Pancreas (tissue), 10 donors: Measurements from ENCODE around the gene MT1B. TPM values are rescaled to one million over a fixed set of nuclear protein-coding genes. Genes with fewer than 3 reads are reported as not detected.

Experiments
- ATAC-seq, 4 donors: fragments of 200-7000 bp; cut with Tn5 transposase; one replicate each; pipeline versions ENCODE4 v1.8.0 to v1.9.1; 2020; ENCODE audit warnings: mild to moderate bottlenecking in 4 of 4, moderate library complexity in 4 of 4
- DNase-seq, 6 donors: peaks; one replicate each; pipeline ENCODE4 v3.0.0-alpha.2; 2020
- FAIRE-seq: peaks from 2 replicates; lab custom pipeline; 2012; peaks lifted over from hg19 to GRCh38; lab: Jason Lieb, UNC
- H3K27ac ChIP-seq, 4 donors: fragments of 200-600 bp; sonication (generic); 1 replicate in 3 of 4; 2 replicates in 1 of 4; pipeline versions ENCODE4 v1.5.0 to v1.8.0; 2020
- H3K27me3 ChIP-seq, 4 donors: fragments of 200-600 bp; one replicate each; pipeline ENCODE4 v1.8.0; 2021
- H3K36me3 ChIP-seq, 3 donors: fragments of 200-600 bp; sonication (generic) in 1 of 3; one replicate each; pipeline versions ENCODE4 v1.5.0 to v1.8.0; 2020 to 2021
- H3K4me1 ChIP-seq, 3 donors: fragments of 200-600 bp; one replicate each; pipeline ENCODE4 v1.8.0; 2021
- H3K4me3 ChIP-seq, 4 donors: fragments of 200-600 bp; sonication (generic) in 2 of 4; one replicate each; pipeline versions ENCODE4 v1.5.0 to v1.8.0; 2020 to 2021
- H3K9me3 ChIP-seq, 4 donors: fragments of 200-600 bp; one replicate each; pipeline ENCODE4 v1.8.0; 2021
- CTCF ChIP-seq, 4 donors: fragments of 200-600 bp; sonication (generic) in 3 of 4; IDR thresholded peaks; one replicate each; pipeline versions ENCODE4 v1.5.0 to v1.8.0; 2021; ENCODE audit warnings: antibody characterized with exemption in 4 of 4
- WGBS, 2 donors: extraction: QIAGEN DNeasy Blood & Tissue Kit; methylation state at CpG; one replicate each; pipeline ENCODE4 v1.1.7; 2013; 5-methylcytosine and 5-hydroxymethylcytosine counted together
- intact Hi-C, 3 donors: fragments of 100-400 bp; cut with DNase I; formaldehyde crosslinking; loops; one replicate each; pipeline versions ENCODE4 v1.11.1 to v1.14.2; 2022
- polyA plus RNA-seq, 2 donors: library from polyadenylated mRNA; stranded (reverse); fragments of 200-250 nt; gene quantifications; one replicate each; pipeline ENCODE4 v1.2.3, GENCODE V29; 2013
- total RNA-seq, 6 donors: library from RNA; stranded (reverse); fragmentation: NEBNext Ultra II Directional in 4 of 6; extraction: Animal tissue kit (Norgen Biotek cat#: 25700) in 4 of 6; gene quantifications; one replicate each; pipeline versions ENCODE4 v1.2.1 to v1.2.4, GENCODE V29; 2021 to 2023
- donor health status: healthy with polysubstance abuse.
- donor health status: DM: no; HTN: no; CAD: no; lungs with moderate emphysema.
- donor health status: DM: no; HTN: no; CAD: no.
- donor health status: control.
- donor health status: control.
- donor health status: Bipolar disorder and iron deficiency.
- donor health status: DM: yes; HTN: yes; CAD: no.
- donor health status: DM: no; HTN: no; CAD: no.
- donor health status: DM: no; HTN: no; CAD: no.
- donor health status: DM: yes; HTN: yes; CAD: no.

MT1B gene
- total and polyA plus RNA-seq, 8 donors, result not detected

GRCh38 chr16:56688762-56689161, 37.1 kb downstream of the MT1B start:
- intact Hi-C loops, result no loop called here
- H3K27ac ChIP-seq, result peak overlapping the region in 1 of 4 donors; percentile 20
- H3K4me1 ChIP-seq, result peaks cover 0 to 14% (median 3%) of the 10 kb centered on the region in 3 donors
- ATAC-seq (no peak), DNase-seq (no peak), FAIRE-seq (no peak)
- H3K4me3 ChIP-seq, result no peak overlapping the region
- TF ChIP-seq CTCF (IDR thresholded peaks at IDR 0.05), result no peak
- H3K27me3 ChIP-seq, result no peaks in the 10 kb centered on the region
- H3K9me3 ChIP-seq, result no peaks in the 10 kb centered on the region
- WGBS, 2 donors, result 33 to 42% methylated on average over 1 of the region's 1 CpG
- H3K36me3 ChIP-seq, result no peaks in the 10 kb centered on the region

DNA sequence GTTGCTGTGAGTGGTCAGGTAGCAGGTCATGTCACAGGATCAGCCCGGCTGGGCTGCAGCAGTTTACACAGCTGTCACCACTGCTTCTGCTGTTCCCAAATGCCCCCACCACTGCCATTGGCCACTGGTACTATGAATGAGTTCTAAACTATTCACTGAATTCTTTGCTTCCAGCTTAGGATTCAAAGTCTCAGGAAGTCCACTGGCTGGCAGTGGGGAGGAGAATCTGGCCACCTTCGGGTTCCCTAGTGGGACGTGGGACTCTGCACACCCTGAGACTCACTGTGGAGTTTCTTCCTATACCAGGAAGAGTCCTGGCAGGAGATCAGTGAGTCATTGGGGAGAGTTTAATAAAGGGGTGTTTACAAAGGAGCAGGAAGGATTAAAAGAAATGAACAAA, 37.5 kb downstream of the MT1B start:
- no peak for FAIRE-seq
- Histone ChIP-seq H3K36me3 (no peaks in the 10 kb centered on the region), H3K9me3 (no peaks in the 10 kb centered on the region), H3K27ac (peak overlapping the region in 1 of 4 donors; percentile 20), H3K27me3 (no peaks in the 10 kb centered on the region), H3K4me1 (peaks cover 0 to 14% (median 3%) of the 10 kb centered on the region in 3 donors), H3K4me3 (no peak overlapping the region)
- peak; percentile 30 to 68 (median 47) for ATAC-seq
- 39 to 43% methylated on average over 3 of the region's 3 CpGs for WGBS, 2 donors
- DNase-seq, result peak in 3 of 6 donors; percentile 48 to 60 (median 51)
- TF ChIP-seq CTCF (IDR thresholded peaks at IDR 0.05), result no peak
- intact Hi-C loops, result no loop called here

DNA sequence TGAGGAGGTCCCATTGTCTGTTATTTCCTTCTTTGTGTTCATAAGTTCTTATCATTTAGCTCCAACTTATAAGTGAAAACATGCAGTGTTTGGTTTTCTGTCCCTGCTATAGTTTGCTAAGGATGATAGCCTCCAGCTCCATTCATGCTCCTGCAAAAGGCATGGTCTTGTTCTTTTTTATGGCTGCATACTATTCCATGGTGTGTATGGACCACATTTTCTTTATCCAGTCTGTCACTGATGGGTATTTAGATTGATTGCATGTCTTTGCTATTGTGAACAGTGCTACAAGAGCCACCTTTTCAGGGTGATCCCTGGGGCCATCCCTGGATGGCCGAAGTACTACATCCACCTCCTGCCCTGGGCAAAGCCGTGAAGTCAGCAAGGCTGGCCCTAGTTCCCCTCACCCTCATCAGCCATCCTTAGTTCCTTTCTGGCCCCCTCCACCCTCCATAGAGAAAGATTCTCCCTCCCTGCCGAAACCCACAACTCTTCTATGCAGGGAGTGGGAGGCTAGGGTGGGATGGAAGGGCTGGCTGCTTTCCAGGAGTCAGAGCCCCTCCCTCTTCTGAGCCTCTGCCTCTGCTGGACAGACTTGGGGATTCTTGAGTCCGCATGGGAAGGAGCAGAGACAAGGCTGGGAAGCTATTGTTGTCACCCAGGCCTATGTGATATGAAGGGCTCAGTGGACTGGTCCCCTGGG, 38.9 kb downstream of the MT1B start:
- no peak for TF ChIP-seq CTCF (IDR thresholded peaks at IDR 0.05)
- no peak for FAIRE-seq
- 71 to 82% methylated on average over 4 of the region's 4 CpGs for WGBS, 2 donors
- no peak for ATAC-seq
- H3K9me3 ChIP-seq, result no peaks in the 10 kb centered on the region
- no peaks in the 10 kb centered on the region for H3K27me3 ChIP-seq
- H3K27ac ChIP-seq, result no peak overlapping the region
- no peak for DNase-seq
- peaks cover 0 to 14% (median 3%) of the 10 kb centered on the region in 3 donors for H3K4me1 ChIP-seq
- intact Hi-C loops, result no loop called here
- no peaks in the 10 kb centered on the region for H3K36me3 ChIP-seq
- H3K4me3 ChIP-seq, result no peak overlapping the region

- 13 to 21% methylated on average over 4 of the region's 4 CpGs for WGBS, 2 donors
- H3K27ac ChIP-seq, result no peak overlapping the region
- H3K9me3 ChIP-seq, result no peaks in the 10 kb centered on the region
- no peaks in the 10 kb centered on the region for H3K36me3 ChIP-seq
- intact Hi-C loops, result no loop called here
- FAIRE-seq, result no peak
- peak; percentile 77 to 90 (median 82) for ATAC-seq
- peak in 4 of 6 donors; percentile 52 to 66 (median 59) for DNase-seq
- TF ChIP-seq CTCF (IDR thresholded peaks at IDR 0.05), result no peak
- H3K27me3 ChIP-seq, result no peaks in the 10 kb centered on the region
- peaks cover 0 to 11% (median 3%) of the 10 kb centered on the region in 3 donors for H3K4me1 ChIP-seq
- H3K4me3 ChIP-seq, result no peak overlapping the region
These were observed 40.2 kb downstream of the MT1B start for GRCh38 chr16:56691885-56692284.

DNA sequence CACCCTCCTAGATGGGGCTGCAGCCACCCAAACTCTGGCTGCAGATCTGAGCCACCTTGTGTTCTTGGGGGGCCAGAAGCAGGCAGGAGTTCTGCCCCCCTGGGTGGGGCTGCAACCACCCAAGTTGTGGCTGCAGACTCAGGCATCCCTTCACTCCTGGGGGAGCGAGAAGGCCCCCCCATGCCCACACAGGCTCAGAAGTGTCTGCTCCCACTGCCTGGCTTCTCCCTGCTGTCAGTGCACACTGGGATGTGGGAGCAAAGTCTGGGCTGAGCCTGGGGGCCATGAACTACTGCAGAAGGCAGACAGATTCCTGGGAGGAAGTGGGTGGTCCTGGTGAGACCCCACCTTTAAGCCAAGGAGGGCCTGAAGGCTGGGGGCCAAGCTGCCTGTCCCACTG, 43.6 kb downstream of the MT1B start:
- DNase-seq (no peak), FAIRE-seq (no peak), ATAC-seq (no peak)
- 96 to 100% methylated on average over 1 of the region's 1 CpG for WGBS, 2 donors
- Histone ChIP-seq H3K9me3 (no peaks in the 10 kb centered on the region), H3K27ac (no peak overlapping the region), H3K4me1 (peaks cover 0 to 5% (median 0%) of the 10 kb centered on the region in 3 donors), H3K36me3 (no peaks in the 10 kb centered on the region), H3K4me3 (no peak overlapping the region), H3K27me3 (no peaks in the 10 kb centered on the region)
- TF ChIP-seq CTCF (IDR thresholded peaks at IDR 0.05), result no peak
- intact Hi-C loops, result no loop called here
